Activated CD4-positive, alpha-beta T cell treated with anti-CD3 and anti-CD28 coated beads, Interleukin-2, amount 50 U/mL, for 16 hours (primary cell): ENCODE measurements around the gene TBC1D1.
A peak's percentile ranks its signal among the peaks of the same experiment; 100 is the strongest.
"Not testable (repeated sequence)": the region's sequence is repeated elsewhere in the genome, so short reads cannot be mapped to it uniquely, and the experiment has no call there.

Experiments used
- DNase-seq: peaks from one replicate; pipeline ENCODE4 v3.0.0-alpha.2; 2020

The TBC1D1 gene

GRCh38 chr4:38017609-38018008 is 126.7 kb downstream of the TBC1D1 start:
- DNase-seq, result no peak

GRCh38 chr4:38020386-38020785 is 129.5 kb downstream of the TBC1D1 start:
- no peak for DNase-seq

- DNase-seq, result not testable (repeated sequence)
Observed at GRCh38 chr4:38020961-38021360, 130.1 kb downstream of the TBC1D1 start.

GRCh38 chr4:38021751-38022150 is 130.9 kb downstream of the TBC1D1 start:
- DNase-seq, result no peak

- DNase-seq, result no peak
Observed at GRCh38 chr4:38023347-38024205, 132.7 kb downstream of the TBC1D1 start.

GRCh38 chr4:38024206-38024509 is 133.3 kb downstream of the TBC1D1 start:
- no peak for DNase-seq

DNA sequence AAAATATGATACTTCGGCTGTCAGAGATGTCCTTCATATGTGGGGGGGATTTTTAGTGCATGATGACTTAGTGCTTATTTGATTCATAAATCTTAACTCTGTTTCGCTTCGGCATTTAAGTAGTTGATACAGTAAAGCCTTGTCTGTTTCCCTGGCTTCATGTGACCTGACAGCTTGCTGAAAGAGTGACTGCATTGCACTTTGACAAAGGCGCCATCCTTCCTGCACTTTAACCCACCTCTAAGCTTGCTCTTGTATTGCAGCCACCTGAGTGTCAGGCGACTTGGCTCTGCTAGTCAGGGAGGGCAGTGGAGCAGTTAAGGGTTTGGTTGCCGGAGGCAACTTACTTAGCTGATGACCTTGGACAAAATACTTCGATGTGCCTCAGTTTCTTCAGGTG is 134.8 kb downstream of the TBC1D1 start:
- DNase-seq, result no peak

DNA sequence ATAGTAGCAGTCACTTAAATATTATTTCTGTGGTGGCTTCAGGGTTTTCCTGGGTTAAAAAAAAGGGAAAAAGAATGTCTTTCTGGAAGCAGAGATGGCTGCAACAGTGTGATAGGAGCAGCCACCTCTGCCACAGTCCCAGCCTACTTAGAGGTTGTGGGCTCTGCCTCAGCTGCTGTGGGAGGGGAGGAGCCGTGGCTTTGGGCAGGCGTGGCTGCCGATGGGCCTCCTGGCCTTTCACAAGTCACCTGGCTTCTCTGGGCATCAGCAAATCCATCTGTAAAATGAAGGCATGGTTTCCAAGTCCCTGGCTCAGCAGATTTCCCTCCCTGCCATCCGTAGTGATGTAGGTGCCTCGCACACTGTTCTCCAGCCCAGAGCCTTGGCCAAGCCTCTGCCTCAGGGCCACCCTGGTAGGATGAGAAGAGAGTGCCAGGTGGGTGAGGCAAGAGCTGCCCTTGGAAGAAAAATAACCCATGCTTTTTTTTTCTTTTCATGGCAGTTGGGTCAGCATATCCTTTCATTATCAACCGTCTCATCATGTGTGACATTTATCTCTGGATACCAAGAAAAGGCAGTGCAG is 135.4 kb downstream of the TBC1D1 start:
- DNase-seq, result no peak

DNA sequence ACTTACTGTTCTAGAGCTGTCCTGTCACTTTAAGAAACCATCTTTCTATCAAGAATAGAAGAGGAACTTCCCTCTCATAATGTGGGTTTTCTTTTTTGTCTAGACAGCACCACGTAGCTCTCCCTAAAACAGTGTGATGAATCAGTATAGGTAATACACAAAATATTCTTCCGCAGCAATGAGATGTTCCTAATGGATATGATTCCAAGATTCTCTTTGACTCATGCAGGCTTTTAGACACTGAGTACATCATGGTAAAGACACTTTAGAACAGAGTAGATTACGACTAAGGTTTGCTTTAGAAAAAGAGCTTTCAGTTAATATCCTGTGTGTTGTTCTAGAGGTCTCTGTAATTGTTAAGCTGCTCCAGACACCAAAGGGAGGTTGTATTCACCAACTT is 139.1 kb downstream of the TBC1D1 start:
- DNase-seq, result no peak

- DNase-seq, result peak; percentile 54
Observed at GRCh38 chr4:38034986-38035882, 144.3 kb downstream of the TBC1D1 start.

DNA sequence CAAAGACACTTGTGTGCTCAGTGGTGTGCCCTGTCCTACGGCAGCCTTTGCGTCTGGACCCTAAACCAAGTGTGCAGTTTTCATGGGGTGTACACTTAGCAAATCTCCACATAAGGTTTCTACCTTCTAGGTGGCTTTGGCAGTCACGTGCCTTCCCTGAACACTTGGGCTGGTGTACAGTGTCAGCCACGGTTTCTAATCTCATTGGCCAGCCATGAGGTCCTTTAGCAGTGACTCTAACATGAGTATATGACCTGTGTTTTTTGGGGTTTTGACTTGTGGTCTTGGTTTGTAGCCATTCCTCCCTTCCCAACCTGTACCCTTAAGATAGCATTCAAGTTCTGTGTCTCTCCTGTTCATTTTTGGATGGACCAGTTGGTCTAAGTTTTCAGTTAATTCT is 145.7 kb downstream of the TBC1D1 start:
- DNase-seq, result no peak

GRCh38 chr4:38037612-38038011 is 146.7 kb downstream of the TBC1D1 start:
- no peak for DNase-seq

- DNase-seq, result no peak
Observed at GRCh38 chr4:38040619-38041018, 149.7 kb downstream of the TBC1D1 start.

- DNase-seq, result no peak
Observed at GRCh38 chr4:38044060-38044459, 153.2 kb downstream of the TBC1D1 start.

GRCh38 chr4:38045289-38045988 is 154.6 kb downstream of the TBC1D1 start:
- no peak for DNase-seq

DNA sequence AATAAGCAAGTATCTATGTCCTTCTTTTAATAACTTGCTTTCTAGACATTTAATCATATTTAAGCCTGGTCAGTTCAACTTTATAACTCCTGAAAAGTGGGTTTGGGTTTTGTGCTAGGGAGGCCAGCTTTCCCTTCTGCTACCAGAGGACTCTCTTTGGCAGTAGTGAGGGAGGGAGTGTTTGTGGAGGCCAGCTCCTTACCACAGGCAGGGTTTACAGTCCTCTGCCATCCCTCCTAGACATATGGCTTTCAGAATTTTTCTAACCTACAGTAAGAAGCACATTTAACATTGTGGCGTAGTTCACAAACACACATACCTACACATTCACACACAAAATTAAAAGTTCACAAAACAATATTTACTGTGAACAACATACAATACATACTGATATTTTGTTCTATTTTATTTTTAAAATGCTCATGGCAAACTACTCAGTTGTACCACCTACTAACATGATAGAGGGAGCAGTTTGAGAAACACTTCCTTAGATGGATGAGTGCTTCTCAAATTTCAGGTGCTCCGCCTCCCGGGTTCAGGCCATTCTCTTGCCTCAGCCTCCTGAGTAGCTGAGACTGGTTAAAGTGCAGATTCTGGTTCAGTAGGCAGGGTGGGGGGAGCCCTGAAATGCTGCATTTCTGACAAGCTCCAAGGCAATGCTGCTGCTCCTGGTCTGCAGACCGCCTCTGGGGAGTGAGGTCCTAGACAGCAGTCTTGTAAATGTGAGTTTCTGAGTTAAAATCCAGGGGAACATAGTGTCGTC is 156.0 kb downstream of the TBC1D1 start:
- no peak for DNase-seq

GRCh38 chr4:38049545-38050170 is 158.8 kb downstream of the TBC1D1 start:
- DNase-seq, result no peak

DNA sequence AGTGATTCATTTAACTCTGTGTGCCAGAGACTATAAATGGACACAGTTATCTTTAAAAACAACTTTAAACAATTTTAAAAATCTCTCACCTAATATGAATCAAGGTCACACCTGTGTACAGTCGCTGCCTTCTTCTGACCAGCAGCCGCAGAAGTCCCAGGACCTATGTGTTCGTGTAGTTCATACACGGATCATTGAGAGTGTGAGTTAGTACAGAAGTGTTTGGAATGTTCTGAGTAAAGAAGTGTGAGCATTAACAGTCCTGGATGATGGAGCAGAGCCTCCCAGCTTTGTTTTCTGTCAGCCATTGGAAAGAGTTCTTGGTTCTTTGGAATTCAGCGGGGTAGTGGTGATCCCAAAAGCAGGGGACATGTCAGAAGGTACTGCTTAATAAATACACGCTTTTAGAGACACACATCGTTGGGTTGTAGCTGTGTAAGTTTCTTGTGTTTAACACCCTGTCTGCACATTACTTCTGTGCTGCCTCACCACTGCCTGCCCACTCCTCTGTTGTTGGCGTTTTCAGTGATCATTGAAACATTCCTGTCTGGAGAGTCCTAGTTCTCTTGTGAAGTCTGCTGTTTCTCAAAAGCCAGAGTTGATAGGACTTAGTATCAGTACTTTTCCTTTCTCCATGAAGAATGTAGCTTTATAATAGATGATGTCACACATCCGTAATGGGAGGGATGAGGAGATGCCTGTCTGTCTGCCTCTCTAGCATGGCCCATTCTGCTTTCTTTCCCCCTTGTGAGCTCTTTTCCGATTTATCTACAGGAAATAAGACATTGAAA is 159.9 kb downstream of the TBC1D1 start:
- no peak for DNase-seq

DNA sequence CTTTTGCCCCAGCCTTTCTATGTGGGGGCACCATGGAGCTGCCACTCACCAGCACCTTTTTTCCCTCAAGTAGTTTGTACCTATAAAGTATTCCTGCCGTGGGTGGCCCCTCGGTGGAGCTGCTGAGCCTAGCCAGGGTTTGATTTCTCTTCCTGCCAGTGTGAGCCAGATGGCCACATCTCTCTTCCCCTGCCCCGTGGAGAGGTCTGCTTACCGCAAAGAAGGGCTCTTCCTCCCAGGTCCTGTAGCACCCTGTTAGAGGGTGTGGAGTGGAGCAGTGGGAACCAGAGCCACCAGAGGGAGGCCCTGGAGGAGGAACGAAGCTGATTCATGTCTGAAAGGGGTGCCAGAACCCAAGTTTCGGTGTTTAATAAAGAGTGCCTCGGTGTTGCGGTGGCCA is 164.7 kb downstream of the TBC1D1 start:
- no peak for DNase-seq

DNA sequence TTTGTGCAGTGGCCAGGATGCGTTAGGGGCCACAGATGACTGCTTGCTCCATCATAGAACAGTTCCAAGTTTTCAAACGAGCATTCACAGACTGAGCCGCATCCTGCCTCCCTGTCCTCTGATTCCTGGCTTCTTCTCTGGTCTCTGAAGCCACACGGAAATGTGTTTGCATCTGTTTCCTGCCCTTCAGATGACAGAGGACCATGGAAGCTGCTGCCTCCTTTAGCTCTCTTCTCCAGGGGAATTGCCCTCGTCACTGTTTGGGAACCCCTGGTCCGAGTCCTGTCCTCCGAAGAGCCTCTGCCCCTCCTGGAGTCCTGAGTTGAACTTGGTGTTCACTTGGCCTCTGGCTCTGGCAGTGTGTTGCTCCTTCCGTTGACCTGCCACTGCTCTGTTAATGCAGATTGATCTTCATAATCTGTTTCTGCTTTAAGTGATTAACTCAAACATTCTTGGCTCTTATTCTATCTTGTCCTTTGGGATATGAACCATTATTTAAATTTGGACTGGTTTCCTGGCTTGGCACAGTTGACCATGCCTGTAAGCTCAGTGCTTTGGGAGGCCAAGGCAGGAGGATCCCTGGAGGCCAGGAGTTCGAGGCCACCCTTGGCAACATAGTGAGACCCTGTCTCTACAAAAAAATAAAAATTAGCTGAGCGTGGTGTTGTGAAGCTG is 165.3 kb downstream of the TBC1D1 start:
- no peak for DNase-seq
